Measurements from ENCODE around the gene RNF187. TPM values are rescaled to one million over a fixed set of nuclear protein-coding genes. Genes with fewer than 3 reads are reported as not detected.

RNF187 gene
- total RNA-seq, 1 experiment from 2014 or later, result 141 TPM

GRCh38 chr1:228510101-228510802 is 23.1 kb downstream of the RNF187 start:
- Mint-ChIP-seq H3K9me3 (peaks cover 33% of the 10 kb centered on the region), H3K4me3 (no peak overlapping the region), H3K4me1 (no peaks in the 10 kb centered on the region), H3K27ac (no peak overlapping the region), H3K36me3 (peaks cover 8% of the 10 kb centered on the region), H3K27me3 (ENCODE audit: low read depth) (peaks cover 93% of the 10 kb centered on the region)
- TF ChIP-seq ZBTB43 (CRISPR knock-in tag; IDR thresholded peaks at IDR 0.05) (no peak), ATF6 (CRISPR knock-in tag; IDR thresholded peaks at IDR 0.05) (no peak), MYBL2 (CRISPR knock-in tag; IDR thresholded peaks at IDR 0.05) (no peak), GABPB1 (CRISPR knock-in tag; IDR thresholded peaks at IDR 0.05) (no peak), GRHL2 (CRISPR knock-in tag; IDR thresholded peaks at IDR 0.05; ENCODE audit: insufficient replicate concordance, severe bottlenecking) (no peak), KAT7 (CRISPR knock-in tag; IDR thresholded peaks at IDR 0.05; ENCODE audit: borderline replicate concordance) (no peak), ZNF317 (CRISPR knock-in tag; IDR thresholded peaks at IDR 0.05; ENCODE audit: borderline replicate concordance, low read depth) (no peak), PRRX2 (CRISPR knock-in tag; IDR thresholded peaks at IDR 0.05) (no peak), EMX1 (CRISPR knock-in tag; IDR thresholded peaks at IDR 0.05) (no peak), ZBTB21 (CRISPR knock-in tag; IDR thresholded peaks at IDR 0.05; ENCODE audit: borderline replicate concordance) (no peak), ZNF425 (CRISPR knock-in tag; conservative IDR thresholded peaks at IDR 0.05) (no peak), OVOL2 (CRISPR knock-in tag; IDR thresholded peaks at IDR 0.05; ENCODE audit: borderline replicate concordance) (no peak)
- TF ChIP-seq, protein P1, sequence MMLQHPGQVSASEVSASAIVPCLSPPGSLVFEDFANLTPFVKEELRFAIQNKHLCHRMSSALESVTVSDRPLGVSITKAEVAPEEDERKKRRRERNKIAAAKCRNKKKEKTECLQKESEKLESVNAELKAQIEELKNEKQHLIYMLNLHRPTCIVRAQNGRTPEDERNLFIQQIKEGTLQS (CRISPR knock-in tag; conservative IDR thresholded peaks at IDR 0.05), result no peak
- TF ChIP-seq, protein P2, sequence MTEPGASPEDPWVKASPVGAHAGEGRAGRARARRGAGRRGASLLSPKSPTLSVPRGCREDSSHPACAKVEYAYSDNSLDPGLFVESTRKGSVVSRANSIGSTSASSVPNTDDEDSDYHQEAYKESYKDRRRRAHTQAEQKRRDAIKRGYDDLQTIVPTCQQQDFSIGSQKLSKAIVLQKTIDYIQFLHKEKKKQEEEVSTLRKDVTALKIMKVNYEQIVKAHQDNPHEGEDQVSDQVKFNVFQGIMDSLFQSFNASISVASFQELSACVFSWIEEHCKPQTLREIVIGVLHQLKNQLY (CRISPR knock-in tag; IDR thresholded peaks at IDR 0.05), result no peak
- TF ChIP-seq, protein P3, sequence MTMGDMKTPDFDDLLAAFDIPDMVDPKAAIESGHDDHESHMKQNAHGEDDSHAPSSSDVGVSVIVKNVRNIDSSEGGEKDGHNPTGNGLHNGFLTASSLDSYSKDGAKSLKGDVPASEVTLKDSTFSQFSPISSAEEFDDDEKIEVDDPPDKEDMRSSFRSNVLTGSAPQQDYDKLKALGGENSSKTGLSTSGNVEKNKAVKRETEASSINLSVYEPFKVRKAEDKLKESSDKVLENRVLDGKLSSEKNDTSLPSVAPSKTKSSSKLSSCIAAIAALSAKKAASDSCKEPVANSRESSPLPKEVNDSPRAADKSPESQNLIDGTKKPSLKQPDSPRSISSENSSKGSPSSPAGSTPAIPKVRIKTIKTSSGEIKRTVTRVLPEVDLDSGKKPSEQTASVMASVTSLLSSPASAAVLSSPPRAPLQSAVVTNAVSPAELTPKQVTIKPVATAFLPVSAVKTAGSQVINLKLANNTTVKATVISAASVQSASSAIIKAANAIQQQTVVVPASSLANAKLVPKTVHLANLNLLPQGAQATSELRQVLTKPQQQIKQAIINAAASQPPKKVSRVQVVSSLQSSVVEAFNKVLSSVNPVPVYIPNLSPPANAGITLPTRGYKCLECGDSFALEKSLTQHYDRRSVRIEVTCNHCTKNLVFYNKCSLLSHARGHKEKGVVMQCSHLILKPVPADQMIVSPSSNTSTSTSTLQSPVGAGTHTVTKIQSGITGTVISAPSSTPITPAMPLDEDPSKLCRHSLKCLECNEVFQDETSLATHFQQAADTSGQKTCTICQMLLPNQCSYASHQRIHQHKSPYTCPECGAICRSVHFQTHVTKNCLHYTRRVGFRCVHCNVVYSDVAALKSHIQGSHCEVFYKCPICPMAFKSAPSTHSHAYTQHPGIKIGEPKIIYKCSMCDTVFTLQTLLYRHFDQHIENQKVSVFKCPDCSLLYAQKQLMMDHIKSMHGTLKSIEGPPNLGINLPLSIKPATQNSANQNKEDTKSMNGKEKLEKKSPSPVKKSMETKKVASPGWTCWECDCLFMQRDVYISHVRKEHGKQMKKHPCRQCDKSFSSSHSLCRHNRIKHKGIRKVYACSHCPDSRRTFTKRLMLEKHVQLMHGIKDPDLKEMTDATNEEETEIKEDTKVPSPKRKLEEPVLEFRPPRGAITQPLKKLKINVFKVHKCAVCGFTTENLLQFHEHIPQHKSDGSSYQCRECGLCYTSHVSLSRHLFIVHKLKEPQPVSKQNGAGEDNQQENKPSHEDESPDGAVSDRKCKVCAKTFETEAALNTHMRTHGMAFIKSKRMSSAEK (CRISPR knock-in tag; IDR thresholded peaks at IDR 0.05; ENCODE audit: borderline replicate concordance), result no peak
- TF ChIP-seq, protein P4, sequence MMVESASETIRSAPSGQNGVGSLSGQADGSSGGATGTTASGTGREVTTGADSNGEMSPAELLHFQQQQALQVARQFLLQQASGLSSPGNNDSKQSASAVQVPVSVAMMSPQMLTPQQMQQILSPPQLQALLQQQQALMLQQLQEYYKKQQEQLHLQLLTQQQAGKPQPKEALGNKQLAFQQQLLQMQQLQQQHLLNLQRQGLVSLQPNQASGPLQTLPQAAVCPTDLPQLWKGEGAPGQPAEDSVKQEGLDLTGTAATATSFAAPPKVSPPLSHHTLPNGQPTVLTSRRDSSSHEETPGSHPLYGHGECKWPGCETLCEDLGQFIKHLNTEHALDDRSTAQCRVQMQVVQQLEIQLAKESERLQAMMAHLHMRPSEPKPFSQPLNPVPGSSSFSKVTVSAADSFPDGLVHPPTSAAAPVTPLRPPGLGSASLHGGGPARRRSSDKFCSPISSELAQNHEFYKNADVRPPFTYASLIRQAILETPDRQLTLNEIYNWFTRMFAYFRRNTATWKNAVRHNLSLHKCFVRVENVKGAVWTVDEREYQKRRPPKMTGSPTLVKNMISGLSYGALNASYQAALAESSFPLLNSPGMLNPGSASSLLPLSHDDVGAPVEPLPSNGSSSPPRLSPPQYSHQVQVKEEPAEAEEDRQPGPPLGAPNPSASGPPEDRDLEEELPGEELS (CRISPR knock-in tag; IDR thresholded peaks at IDR 0.05), result no peak
- TF ChIP-seq, protein P5, sequence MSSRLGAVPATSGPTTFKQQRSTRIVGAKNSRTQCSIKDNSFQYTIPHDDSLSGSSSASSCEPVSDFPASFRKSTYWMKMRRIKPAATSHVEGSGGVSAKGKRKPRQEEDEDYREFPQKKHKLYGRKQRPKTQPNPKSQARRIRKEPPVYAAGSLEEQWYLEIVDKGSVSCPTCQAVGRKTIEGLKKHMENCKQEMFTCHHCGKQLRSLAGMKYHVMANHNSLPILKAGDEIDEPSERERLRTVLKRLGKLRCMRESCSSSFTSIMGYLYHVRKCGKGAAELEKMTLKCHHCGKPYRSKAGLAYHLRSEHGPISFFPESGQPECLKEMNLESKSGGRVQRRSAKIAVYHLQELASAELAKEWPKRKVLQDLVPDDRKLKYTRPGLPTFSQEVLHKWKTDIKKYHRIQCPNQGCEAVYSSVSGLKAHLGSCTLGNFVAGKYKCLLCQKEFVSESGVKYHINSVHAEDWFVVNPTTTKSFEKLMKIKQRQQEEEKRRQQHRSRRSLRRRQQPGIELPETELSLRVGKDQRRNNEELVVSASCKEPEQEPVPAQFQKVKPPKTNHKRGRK (CRISPR knock-in tag; IDR thresholded peaks at IDR 0.05; ENCODE audit: borderline replicate concordance), result no peak
- TF ChIP-seq, protein P6, sequence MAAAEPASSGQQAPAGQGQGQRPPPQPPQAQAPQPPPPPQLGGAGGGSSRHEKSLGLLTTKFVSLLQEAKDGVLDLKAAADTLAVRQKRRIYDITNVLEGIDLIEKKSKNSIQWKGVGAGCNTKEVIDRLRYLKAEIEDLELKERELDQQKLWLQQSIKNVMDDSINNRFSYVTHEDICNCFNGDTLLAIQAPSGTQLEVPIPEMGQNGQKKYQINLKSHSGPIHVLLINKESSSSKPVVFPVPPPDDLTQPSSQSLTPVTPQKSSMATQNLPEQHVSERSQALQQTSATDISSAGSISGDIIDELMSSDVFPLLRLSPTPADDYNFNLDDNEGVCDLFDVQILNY (CRISPR knock-in tag; IDR thresholded peaks at IDR 0.05), result no peak
- no peak for DNase-seq (ENCODE audit: low spot score)
- no peak for ATAC-seq
- ChIA-PET CTCF (interaction anchor here (0.5 kb wide), 1 partner anchor 511 kb away, joined by 5 read pairs; no protein-coding TSS in a partner anchor), POLR2A (no interaction called here)

All from WTC11 (cell line).